ENCODE data around the gene IL36G.
A peak's percentile ranks its signal among the peaks of the same experiment; 100 is the strongest.

The IL36G gene

DNA sequence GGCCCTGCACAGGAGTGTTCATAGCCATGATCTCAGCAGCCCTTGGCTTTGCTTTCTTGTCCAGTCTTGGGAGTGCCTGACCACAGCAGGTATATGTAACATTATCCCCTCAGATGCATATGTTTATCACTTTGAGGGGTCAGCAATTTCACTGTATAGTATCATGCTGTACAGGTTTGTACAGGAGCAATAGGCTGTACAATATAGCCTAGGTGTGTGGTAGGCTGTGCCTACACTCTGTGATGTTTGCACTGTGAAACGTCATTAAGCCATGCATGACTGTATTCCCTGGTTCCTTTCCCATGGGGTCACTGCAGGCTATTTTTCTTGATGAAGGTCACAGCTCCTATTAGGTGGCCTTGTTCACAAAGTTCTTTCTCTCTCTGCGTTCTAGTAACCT is 4.7 kb upstream of the IL36G start:
- DNase-seq, result no peak

- no peak for DNase-seq
These were observed 1.9 kb downstream of the IL36G start for GRCh38 chr2:112979731-112980130.

- no peak for DNase-seq
These were observed 2.7 kb downstream of the IL36G start for GRCh38 chr2:112980537-112980936.

GRCh38 chr2:112985090-112985489 is 7.3 kb downstream of the IL36G start:
- no peak for DNase-seq

DNA sequence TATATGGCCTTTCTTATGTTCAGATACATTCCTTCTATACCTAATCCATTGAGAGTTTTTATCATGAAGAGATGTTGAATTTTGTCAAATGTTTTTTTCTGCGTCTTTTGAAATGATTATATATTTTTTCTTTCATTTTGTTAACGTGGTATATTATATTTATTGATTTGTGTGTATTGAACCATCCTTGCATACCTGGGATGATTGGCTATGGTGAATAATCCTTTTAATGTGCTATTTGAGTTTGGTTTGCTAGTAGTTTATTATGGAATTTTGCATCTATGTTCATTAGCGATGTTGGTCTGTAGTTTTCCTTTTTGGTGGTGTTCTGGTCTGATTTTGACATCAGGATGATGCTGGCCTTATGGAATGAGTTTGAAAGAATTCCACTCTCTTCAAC is 11.8 kb downstream of the IL36G start:
- no peak for DNase-seq

DNA sequence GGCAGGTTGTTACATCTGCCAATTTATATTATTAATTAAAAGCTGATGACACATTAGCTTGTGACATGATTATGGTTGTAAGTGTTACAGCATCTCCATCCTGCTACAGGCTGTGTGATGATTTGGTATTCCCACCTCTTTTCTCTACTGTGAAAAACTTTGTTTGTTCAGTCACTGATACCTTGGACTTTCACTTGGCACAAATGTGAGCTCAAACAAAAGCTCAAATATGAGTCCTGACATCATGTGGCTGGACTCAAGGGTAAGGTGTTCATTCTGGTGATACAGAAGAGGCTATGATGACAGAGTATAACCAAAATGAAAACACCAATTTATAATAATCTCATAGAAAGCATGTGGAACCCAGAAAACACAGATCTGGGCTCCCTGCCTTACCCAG is 16.0 kb downstream of the IL36G start:
- DNase-seq, result no peak

GRCh38 chr2:112994648-112995047 is 16.8 kb downstream of the IL36G start:
- no peak for DNase-seq

DNA sequence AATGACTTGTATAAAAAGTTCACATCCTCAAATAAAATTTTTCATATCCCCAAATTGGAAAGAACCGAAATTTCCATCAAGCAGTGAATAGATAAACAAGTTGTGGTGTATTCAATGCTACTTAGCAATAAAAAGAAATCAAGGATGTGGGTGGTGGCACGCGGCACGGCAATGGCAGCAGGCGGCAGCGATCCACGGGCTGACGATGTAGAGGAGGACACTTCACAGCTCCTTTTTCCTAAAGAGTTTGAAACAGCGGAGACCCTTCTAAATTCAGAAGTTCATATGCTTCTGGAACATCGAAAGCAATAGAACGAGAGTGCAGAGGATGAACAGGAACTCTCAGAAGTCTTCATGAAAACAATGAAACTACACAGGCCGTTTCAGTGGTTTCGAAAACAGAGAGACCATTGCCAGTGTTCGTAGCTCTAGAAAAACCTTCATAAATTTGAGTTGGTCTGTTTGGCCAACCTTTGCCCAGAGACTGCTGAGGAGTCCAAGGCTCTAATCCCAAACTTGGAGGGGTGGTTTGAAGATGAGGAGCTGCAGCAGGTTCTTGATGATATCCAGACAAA is 17.6 kb downstream of the IL36G start:
- DNase-seq, result no peak

- peak; percentile 40 for DNase-seq
These were observed 18.8 kb downstream of the IL36G start for GRCh38 chr2:112996635-112997034.

DNA sequence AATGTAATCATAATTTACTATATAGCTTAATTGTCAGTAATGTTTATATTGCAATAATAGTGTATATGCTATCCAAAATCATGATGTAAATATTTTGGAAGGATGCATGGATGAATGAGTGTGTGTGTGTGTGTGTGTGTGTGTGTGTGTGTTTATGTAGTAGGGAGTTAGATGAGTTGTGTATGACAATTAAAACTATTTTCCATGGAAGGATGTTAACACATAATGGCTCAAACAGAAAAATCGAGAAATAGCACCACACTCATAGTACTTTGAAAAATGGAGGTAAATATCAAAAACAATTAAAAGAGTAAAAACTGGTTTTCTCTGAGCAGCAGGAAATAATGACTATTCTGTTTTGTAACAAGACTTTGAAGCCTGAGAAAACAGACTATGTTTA is 19.3 kb downstream of the IL36G start:
- no peak for DNase-seq

GRCh38 chr2:113000436-113000835 is 22.6 kb downstream of the IL36G start:
- DNase-seq, result no peak

- DNase-seq, result no peak
These were observed 24.9 kb downstream of the IL36G start for GRCh38 chr2:113002677-113003076.

DNA sequence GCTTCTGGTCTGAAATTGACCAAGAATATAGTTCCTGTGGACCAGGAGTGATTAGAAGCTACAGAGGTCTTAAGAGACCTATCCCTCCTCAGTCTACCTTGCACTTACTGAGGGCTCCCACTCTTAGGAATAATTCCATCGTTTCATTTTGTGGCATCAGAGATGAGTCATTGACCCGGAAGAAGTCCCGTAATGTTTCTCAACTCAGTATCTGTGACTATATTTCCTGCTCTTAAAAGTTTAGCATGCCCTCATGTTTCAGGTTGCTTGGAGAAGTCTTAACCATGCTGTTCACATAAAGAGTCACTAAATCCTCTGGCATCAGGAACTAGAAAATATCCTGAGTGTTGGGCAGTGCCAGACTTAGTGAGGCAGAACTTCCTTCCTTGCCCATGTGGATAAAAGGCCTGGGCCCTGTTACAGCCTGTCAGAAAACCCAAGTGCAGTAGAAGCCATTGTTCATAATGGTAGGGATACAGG is 27.3 kb downstream of the IL36G start, which contains the start of gene IL36A:
IL36A (plus strand) TSS at position 430 of the 480 bp plus-strand sequence. CDS start 413 bp downstream, outside the sequence.
- DNase-seq, result no peak

DNA sequence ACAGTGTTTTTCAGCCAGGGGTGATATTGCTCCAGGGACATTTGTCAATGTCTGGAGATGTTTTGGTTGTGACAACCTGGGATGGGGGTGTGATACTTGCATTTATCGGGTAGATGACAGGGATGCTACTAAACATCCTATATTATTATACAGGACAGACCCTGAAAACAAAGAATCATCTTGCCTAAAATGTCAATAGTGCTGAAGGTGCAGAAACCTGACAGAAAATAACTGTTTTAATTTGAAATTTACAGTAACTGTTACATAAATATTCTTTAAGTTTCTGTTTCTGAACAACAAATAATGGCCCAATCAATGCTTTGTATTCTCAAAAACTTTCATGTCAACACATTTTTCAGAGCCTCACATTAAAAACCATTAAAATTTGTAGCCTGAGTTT is 29.4 kb downstream of the IL36G start:
- no peak for DNase-seq

DNA sequence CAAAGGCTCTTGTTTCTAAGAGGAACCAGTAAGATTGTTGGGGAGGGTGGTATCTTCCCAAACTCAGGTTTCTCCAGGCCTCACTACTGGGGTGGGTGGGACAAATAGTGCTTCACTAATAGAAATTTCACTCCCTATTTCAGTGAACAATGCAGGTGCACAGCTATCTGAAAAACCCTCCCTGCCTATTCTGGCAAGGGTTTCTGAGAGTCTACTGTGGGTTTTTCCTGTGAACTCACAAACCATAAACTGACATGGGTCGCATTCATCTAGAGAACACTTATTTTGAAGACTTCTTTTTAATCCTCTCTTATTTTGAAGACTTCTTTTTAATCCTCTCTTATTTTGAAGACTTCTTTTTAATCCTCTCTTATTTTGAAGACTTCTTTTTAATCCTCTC is 31.8 kb downstream of the IL36G start:
- DNase-seq, result no peak

- DNase-seq, result no peak
These were observed 32.3 kb downstream of the IL36G start for GRCh38 chr2:113010088-113010487.

GRCh38 chr2:113011108-113011507 is 33.3 kb downstream of the IL36G start:
- DNase-seq, result no peak

DNA sequence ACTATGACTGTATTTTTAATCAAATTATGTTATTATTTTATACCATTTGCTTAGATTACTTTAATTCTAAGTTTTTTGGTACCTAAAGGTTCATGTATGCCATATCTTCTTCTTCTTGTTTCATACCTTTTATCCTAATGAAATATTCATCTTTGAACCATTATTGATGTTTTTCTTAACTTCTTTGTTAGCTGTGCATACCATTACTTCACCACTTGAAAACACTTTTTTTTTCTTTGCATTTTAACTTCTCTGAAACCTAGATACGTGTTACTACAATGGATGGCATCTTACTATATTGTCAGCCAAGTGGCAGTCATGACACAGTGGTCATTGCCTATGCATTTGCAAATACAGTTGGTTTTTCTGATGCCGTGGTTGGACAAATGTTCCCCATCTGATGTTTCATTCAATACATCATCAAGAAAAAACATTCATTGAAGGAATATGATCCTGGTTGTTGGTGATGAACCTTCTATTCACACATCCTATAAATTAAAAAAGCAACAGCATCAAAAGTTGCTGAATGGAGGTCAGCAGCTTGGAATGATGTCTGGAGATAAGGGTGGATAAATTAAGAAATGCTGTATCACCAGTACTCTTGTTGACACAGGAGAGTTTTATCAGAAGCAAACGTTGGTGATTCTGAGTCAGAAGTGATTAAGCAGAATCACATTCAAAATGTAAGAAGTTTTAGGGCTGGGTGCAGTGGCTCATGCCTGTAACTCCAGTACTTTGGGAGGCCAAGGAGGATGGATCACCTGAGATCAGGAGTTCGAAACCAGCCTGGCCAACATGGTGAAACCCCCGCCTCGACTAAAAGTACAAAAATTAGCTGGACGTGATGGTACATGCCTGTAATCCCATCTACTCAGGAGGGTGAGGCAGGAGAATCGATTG is 34.9 kb downstream of the IL36G start:
- no peak for DNase-seq

- no peak for DNase-seq
These were observed 35.5 kb downstream of the IL36G start for GRCh38 chr2:113013336-113013661.

DNA sequence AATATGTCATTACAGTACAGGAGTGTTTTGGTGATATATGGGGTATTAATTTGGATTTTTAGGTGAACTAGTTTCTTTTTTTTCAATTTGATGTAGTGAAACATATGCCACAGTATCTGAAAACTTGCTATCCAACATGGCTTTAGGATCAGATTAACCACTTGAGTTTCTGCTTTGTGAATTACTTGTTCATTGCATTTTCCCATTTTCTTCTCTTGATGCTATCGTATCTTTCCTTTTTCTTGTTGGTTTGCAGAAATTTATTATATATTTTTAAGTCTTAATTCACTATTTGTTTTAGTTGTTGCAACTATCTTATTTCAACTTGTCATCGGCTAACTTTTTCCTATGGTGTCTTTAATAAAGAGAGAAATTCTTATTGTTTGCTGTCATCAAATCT is 36.3 kb downstream of the IL36G start:
- no peak for DNase-seq

GRCh38 chr2:113015042-113015441 is 37.2 kb downstream of the IL36G start:
- no peak for DNase-seq

DNA sequence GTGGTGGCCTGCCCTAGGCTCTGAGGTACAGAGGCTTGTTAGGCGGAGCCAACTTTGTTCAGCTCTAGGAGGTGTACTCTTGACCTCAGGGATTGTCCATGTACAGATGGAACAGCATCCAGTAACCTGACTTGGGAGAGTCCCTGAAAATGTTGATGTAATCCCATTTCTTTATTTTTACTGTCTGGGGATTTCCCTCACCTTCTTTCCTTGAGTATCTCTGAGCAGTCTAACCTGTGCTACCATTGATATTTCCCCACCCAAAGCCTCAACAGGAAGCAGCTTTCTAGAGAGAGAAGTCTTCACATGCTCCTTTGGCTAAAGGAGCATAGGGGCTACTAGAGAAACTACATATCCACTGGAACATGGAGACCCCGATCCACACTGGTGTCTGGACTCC is 37.8 kb downstream of the IL36G start:
- DNase-seq, result no peak

DNA sequence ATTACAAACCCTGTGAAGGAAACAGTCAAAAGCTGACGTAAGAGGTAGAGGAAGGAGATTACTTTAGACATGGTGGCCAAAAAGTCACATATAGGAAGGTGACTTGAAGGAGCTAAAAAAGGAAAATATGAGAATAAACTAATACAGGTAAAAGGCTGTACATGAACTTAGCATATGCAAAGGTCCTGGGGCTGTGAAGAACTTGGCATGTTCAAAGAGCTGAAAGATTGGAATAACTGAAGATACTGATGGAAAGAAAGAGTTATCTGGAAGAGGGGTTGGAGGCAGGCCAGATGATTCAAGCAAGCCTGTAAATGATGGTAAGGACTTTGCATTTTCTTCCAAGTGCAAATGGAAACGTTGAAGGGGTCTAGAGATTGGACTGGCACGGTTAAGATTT is 40.7 kb downstream of the IL36G start:
- no peak for DNase-seq

GRCh38 chr2:113021312-113021711 is 43.5 kb downstream of the IL36G start:
- DNase-seq, result no peak

GRCh38 chr2:113024764-113025163 is 47.0 kb downstream of the IL36G start:
- DNase-seq, result no peak
